H9 (cell line): ENCODE results near the gene HSPA9. TPM values are rescaled to one million over a fixed set of nuclear protein-coding genes. Genes with fewer than 3 reads are reported as not detected.

ENCODE experiments used
- DNase-seq: peaks from one replicate; pipeline ENCODE4 v3.0.0-alpha.2; 2017
- H2AFZ ChIP-seq: one replicate; pipeline ENCODE4 v1.6.1; 2013; ENCODE audit warnings: mild to moderate bottlenecking, low read length, control low read depth, moderate library complexity
- H2AK5ac ChIP-seq: 2 replicates; pipeline ENCODE4 v1.6.1; 2013; ENCODE audit warnings: low read length, control low read depth, mixed read lengths; ENCODE audit not compliant: insufficient read length
- H2BK120ac ChIP-seq: one replicate; pipeline ENCODE4 v1.6.1; 2013; ENCODE audit warnings: low read depth, mild to moderate bottlenecking, low read length, control low read depth, inconsistent platforms; ENCODE audit not compliant: poor library complexity, severe bottlenecking
- H2BK12ac ChIP-seq: 2 replicates; pipeline ENCODE4 v1.6.1; 2013; ENCODE audit warnings: low read length, control low read depth, mixed read lengths, low read depth; ENCODE audit not compliant: insufficient read length
- H2BK15ac ChIP-seq: 2 replicates; pipeline ENCODE4 v1.6.1; 2013; ENCODE audit warnings: low read depth, low read length, control low read depth
- H2BK20ac ChIP-seq: one replicate; pipeline ENCODE4 v1.6.1; 2013; ENCODE audit warnings: low read depth, mild to moderate bottlenecking, low read length, control low read depth, inconsistent platforms; ENCODE audit not compliant: poor library complexity, severe bottlenecking
- H2BK5ac ChIP-seq: 2 replicates; pipeline ENCODE4 v1.6.1; 2013; ENCODE audit warnings: low read length, control low read depth, mixed read lengths; ENCODE audit not compliant: insufficient read length
- H3K14ac ChIP-seq: 2 replicates; pipeline ENCODE4 v1.6.1; 2013; ENCODE audit warnings: low read length, control low read depth; ENCODE audit not compliant: insufficient read depth
- H3K18ac ChIP-seq: 2 replicates; pipeline ENCODE4 v1.6.1; 2013; ENCODE audit warnings: low read depth, mild to moderate bottlenecking, mixed read lengths, low read length, control low read depth; ENCODE audit not compliant: insufficient read length
- H3K23ac ChIP-seq: 2 replicates; pipeline ENCODE4 v1.6.1; 2013; ENCODE audit warnings: low read length, control low read depth, mixed read lengths, low read depth; ENCODE audit not compliant: insufficient read length
- H3K23me2 ChIP-seq: 2 replicates; pipeline ENCODE4 v1.6.1; 2013; ENCODE audit warnings: low read depth, mild to moderate bottlenecking, mixed read lengths, low read length, control low read depth; ENCODE audit not compliant: insufficient read length, poor library complexity, severe bottlenecking
- H3K27ac ChIP-seq: 2 replicates; pipeline ENCODE4 v1.5.1; 2013; ENCODE audit warnings: low read length, control low read depth, mixed read lengths, low read depth; ENCODE audit not compliant: insufficient read length
- H3K27me3 ChIP-seq: 2 replicates; pipeline ENCODE4 v1.6.1; 2013; ENCODE audit warnings: low read length, control low read depth, inconsistent platforms; ENCODE audit not compliant: insufficient read depth
- H3K4ac ChIP-seq: 2 replicates; pipeline ENCODE4 v1.6.1; 2013; ENCODE audit warnings: low read depth, mild to moderate bottlenecking, control low read depth, inconsistent platforms, low read length, moderate library complexity
- H3K4me1 ChIP-seq: 2 replicates; pipeline ENCODE4 v1.6.1; 2013; ENCODE audit warnings: low read length, control low read depth, inconsistent platforms; ENCODE audit not compliant: insufficient read depth
- H3K4me2 ChIP-seq: 2 replicates; pipeline ENCODE4 v1.6.1; 2013; ENCODE audit warnings: low read length, control low read depth, mixed read lengths; ENCODE audit not compliant: insufficient read length, insufficient read depth
- H3K56ac ChIP-seq: 2 replicates; pipeline ENCODE4 v1.6.1; 2013; ENCODE audit warnings: low read depth, mild to moderate bottlenecking, mixed read lengths, low read length, control low read depth; ENCODE audit not compliant: insufficient read length
- H3K79me1 ChIP-seq: 2 replicates; pipeline ENCODE4 v1.6.1; 2013; ENCODE audit warnings: low read depth, mild to moderate bottlenecking, moderate library complexity, low read length, control low read depth, inconsistent platforms; ENCODE audit not compliant: insufficient read depth, poor library complexity, severe bottlenecking
- H3K79me2 ChIP-seq: 2 replicates; pipeline ENCODE4 v1.6.1; 2013; ENCODE audit warnings: low read length, control low read depth, inconsistent platforms; ENCODE audit not compliant: insufficient read depth
- H3K9ac ChIP-seq: 2 replicates; pipeline ENCODE4 v1.6.1; 2013; ENCODE audit warnings: low read length, control low read depth, mixed read lengths; ENCODE audit not compliant: insufficient read length; ENCODE audit errors: extremely low read depth
- H3K9me3 ChIP-seq: one replicate; pipeline ENCODE4 v1.6.1; 2013; ENCODE audit warnings: low read depth, low read length, inconsistent platforms; ENCODE audit not compliant: control insufficient read depth
- H3T11ph ChIP-seq: one replicate; pipeline ENCODE4 v1.6.1; 2013; ENCODE audit warnings: mild to moderate bottlenecking, low read length, control low read depth, inconsistent platforms
- H4K20me1 ChIP-seq: one replicate; pipeline ENCODE4 v1.6.1; 2013; ENCODE audit not compliant: control insufficient read depth, insufficient read length, insufficient read depth
- H4K5ac ChIP-seq: 2 replicates; pipeline ENCODE4 v1.6.1; 2013; ENCODE audit warnings: low read depth, mild to moderate bottlenecking, mixed read lengths, low read length, control low read depth; ENCODE audit not compliant: insufficient read length
- H4K8ac ChIP-seq: replicated peaks from 2 replicates; pipeline ENCODE4 v1.6.1; 2013; ENCODE audit warnings: low read length, control low read depth, mixed read lengths, low read depth; ENCODE audit not compliant: insufficient read length
- H4K91ac ChIP-seq: 2 replicates; pipeline ENCODE4 v1.6.1; 2013; ENCODE audit warnings: low read depth, mild to moderate bottlenecking, moderate library complexity, mixed read lengths, low read length, control low read depth; ENCODE audit not compliant: insufficient read length
- H3K27ac Mint-ChIP-seq, 3 experiments: 2 replicates in 2 of 3; 3 replicates in 1 of 3; pipeline ENCODE4 v1.8.0; 2020 to 2021; ENCODE audit warnings: mixed read lengths in 3 of 3, mild to moderate bottlenecking in 1 of 3, moderate library complexity in 1 of 3
- H3K27me3 Mint-ChIP-seq: 2 replicates; pipeline ENCODE4 v1.8.0; 2021; ENCODE audit warnings: low read depth, mild to moderate bottlenecking, moderate library complexity, mixed read lengths
- H3K36me3 Mint-ChIP-seq, 3 experiments: 2 replicates in 2 of 3; 3 replicates in 1 of 3; pipeline ENCODE4 v1.8.0; 2020 to 2021; ENCODE audit warnings: low read depth in 3 of 3, mixed read lengths in 3 of 3; ENCODE audit not compliant: insufficient read depth in 1 of 3
- H3K4me1 Mint-ChIP-seq, 2 experiments: 2 replicates each; pipeline ENCODE4 v1.8.0; 2020; ENCODE audit warnings: mixed read lengths in 2 of 2
- H3K4me3 Mint-ChIP-seq, 2 experiments: 2 replicates in 1 of 2; 3 replicates in 1 of 2; pipeline ENCODE4 v1.8.0; 2020 to 2021; ENCODE audit warnings: mild to moderate bottlenecking in 2 of 2, mixed read lengths in 2 of 2, moderate library complexity in 1 of 2
- H3K9me3 Mint-ChIP-seq, 2 experiments: 2 replicates in 1 of 2; 3 replicates in 1 of 2; pipeline ENCODE4 v1.8.0; 2020; ENCODE audit warnings: mild to moderate bottlenecking in 2 of 2, mixed read lengths in 2 of 2, moderate library complexity in 1 of 2
- WGBS: extraction: QIAGEN DNeasy Blood & Tissue Kit; methylation state at CpG from one replicate; pipeline ENCODE4 v1.1.7; 2013; ENCODE audit warnings: missing lambda C conversion rate, low lambda C conversion rate, mixed read lengths; ENCODE audit not compliant: insufficient read length; ENCODE audit errors: extremely low coverage; 5-methylcytosine and 5-hydroxymethylcytosine counted together
- total RNA-seq: library from RNA; stranded (reverse); gene quantifications from 2 replicates; pipeline ENCODE4 v1.2.1, GENCODE V29; 2021
- TF ChIP-seq, protein P1 (sequence below): fragments of 200-600 bp; sonication (generic); conservative IDR thresholded peaks from 3 replicates; pipeline ENCODE4 v1.8.0; 2021; ENCODE audit warnings: antibody characterized with exemption, mild to moderate bottlenecking

Gene HSPA9
- total RNA-seq, 1 experiment from 2014 or later, result 397 TPM

DNA sequence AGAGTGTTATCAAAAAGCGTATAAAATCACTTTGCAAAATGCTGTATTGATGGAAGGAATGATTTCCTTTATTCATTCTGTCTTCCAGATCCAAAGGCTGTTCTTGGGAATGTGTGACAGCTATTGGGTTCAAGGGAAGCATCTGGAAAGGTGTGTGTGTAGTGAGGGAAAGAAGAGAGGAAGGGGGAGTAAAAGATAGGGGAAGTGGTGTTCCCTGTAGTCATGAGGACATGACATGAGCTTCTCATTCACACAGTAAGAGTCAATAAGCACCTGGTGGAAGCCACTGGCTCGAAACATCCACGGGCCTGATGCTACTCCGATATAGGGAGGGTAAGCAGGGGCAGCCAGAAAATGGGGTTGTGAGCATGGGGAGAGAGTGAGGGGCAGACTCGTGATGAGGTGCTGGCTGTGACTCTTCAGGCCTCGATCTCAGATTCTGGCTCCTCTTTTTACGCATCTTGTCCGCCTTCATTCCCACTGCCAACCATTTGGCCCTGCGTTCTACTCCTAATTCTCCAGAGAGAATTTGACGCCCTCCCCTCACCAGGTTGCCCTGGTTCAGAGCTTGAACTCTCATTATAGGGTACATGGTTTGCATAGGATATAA is 29.1 kb upstream of the HSPA9 start:
- Histone ChIP-seq H3K27me3 (no peaks in the 10 kb centered on the region), H3K18ac (no peak overlapping the region), H3K23ac (no peak overlapping the region), H2AFZ (no peak overlapping the region), H3K14ac (no peak overlapping the region), H2AK5ac (no peak overlapping the region), H3K4me2 (no peak overlapping the region), H3K27ac (no peak overlapping the region), H2BK15ac (no peak overlapping the region), H3K9me3 (no peaks in the 10 kb centered on the region), H3K79me1 (no peaks in the 10 kb centered on the region), H3K23me2 (no peaks in the 10 kb centered on the region), H4K20me1 (no peaks in the 10 kb centered on the region), H3K56ac (no peak overlapping the region), H3K4me1 (no peaks in the 10 kb centered on the region), H3K79me2 (no peaks in the 10 kb centered on the region), H2BK120ac (no peak overlapping the region), H4K8ac (no peak overlapping the region), H4K91ac (no peak overlapping the region), H2BK20ac (no peak overlapping the region), H2BK12ac (no peak overlapping the region), H3K4ac (no peak overlapping the region), H3T11ph (no peak overlapping the region), H3K9ac (no peak overlapping the region), H2BK5ac (no peak overlapping the region), H4K5ac (no peak overlapping the region)
- peaks cover 4% of the 10 kb centered on the region; the same call in 1 of the 2 replicates for H3K27me3 Mint-ChIP-seq
- peaks cover 9 to 15% of the 10 kb centered on the region in 2 experiments for H3K4me1 Mint-ChIP-seq
- no peaks in the 10 kb centered on the region for H3K9me3 Mint-ChIP-seq
- DNase-seq, result no peak
- no peak overlapping the region for H3K4me3 Mint-ChIP-seq
- WGBS, result no CpG with 5 or more reads among the region's 10 CpGs
- no peak overlapping the region for H3K27ac Mint-ChIP-seq
- no peaks in the 10 kb centered on the region for H3K36me3 Mint-ChIP-seq
- TF ChIP-seq, protein P1, sequence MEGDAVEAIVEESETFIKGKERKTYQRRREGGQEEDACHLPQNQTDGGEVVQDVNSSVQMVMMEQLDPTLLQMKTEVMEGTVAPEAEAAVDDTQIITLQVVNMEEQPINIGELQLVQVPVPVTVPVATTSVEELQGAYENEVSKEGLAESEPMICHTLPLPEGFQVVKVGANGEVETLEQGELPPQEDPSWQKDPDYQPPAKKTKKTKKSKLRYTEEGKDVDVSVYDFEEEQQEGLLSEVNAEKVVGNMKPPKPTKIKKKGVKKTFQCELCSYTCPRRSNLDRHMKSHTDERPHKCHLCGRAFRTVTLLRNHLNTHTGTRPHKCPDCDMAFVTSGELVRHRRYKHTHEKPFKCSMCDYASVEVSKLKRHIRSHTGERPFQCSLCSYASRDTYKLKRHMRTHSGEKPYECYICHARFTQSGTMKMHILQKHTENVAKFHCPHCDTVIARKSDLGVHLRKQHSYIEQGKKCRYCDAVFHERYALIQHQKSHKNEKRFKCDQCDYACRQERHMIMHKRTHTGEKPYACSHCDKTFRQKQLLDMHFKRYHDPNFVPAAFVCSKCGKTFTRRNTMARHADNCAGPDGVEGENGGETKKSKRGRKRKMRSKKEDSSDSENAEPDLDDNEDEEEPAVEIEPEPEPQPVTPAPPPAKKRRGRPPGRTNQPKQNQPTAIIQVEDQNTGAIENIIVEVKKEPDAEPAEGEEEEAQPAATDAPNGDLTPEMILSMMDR, result no peak
